ENCODE results near the gene MMP2.

The MMP2 gene

DNA sequence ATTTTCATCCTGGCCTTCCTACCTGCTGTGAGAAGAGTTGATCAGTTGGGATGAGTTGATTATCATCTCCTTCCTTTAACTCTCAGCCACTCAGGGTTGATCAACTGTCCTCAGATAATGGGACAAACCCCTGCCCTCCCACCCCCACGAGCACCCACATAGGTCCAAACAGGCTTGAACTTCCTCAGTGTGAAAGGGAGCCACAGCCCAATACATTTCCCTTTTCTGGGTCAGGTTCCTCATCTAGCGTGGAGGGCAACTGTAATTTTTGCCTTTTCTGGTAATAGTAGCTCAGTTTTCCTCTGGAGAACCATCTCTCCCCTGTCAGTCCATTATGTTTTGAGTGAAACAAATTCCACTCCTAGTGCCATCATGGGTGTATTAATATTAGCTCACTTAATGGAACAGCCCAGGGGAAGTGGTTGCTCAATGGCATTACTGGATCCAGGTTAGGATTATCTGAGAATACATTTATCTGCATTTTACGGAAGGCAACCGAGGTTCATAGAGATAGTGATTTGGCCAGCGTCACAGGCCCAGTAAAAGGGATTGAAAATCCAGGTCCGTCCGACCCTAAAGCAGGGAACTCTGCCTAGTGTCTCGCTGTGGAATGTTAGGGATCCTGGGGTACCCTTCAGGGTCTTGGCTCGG is 29.4 kb downstream of the MMP2 start:
- no peak for TF ChIP-seq CTCF (IDR thresholded peaks at IDR 0.05; ENCODE audit: control insufficient read depth, insufficient read depth, low read depth, low read length, missing control alignments)
- H3K4me3 ChIP-seq (ENCODE audit: control insufficient read depth, low read depth, low read length): no peak overlapping the region
- no peak for DNase-seq (ENCODE audit: low read depth)

DNA sequence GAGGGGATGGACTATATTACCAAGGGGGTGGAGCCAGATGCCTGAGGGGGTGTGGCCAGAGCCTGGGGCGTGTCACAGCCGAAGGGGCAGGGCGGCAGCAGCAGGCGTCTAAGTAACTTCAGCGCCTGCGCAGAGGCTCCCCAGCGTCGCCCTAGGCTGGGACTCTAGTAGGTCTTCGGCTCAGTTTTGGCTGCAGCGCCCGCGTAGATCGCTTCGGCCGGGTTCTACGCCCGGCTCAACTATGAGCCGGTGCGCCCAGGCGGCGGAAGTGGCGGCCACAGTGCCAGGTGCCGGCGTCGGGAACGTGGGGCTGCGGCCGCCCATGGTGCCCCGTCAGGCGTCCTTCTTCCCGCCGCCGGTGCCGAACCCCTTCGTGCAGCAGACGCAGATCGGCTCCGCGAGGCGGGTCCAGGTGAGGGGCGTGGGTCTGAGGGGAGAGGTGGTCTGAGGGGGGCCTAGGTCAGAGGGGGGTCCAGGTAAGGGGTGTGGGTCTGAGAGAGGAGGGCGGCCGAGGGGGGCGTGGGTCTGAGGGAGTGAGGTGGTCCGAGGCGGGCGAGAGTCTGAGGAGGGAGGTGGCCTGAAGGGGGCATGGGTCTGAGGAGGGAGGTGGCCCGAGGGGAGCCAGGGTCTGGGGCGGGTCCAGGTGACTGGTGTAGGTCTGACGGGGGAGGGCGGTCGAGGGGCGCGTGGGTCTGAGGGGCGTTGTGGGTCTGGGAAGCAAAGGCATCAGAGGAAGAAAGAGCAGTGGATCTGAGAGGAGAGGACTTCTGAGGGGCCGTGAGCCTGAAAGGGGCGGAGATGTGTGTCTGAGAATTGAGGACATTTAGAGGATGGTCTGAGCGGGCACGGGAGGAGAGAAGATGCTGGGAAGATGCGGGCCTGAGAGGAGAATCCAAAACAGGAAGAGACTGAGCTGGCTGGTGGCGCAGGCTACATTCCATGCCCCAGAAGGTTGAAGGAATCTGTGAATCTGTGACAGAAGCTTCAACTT is 30.2 kb downstream of the MMP2 start, which contains the start of gene LPCAT2:
TSS of gene LPCAT2 (plus strand) at position 132 of the 991 bp plus-strand sequence. CDS start at position 242, 110 bp downstream.
- H3K4me3 ChIP-seq (ENCODE audit: control insufficient read depth, low read depth, low read length): peak within 1 kb of the TSS; percentile 36
- DNase-seq (ENCODE audit: low read depth): no peak
- no peak for TF ChIP-seq CTCF (IDR thresholded peaks at IDR 0.05; ENCODE audit: control insufficient read depth, insufficient read depth, low read depth, low read length, missing control alignments)

- TF ChIP-seq CTCF (IDR thresholded peaks at IDR 0.05; ENCODE audit: control insufficient read depth, insufficient read depth, low read depth, low read length, missing control alignments): no peak
- no peak overlapping the region for H3K4me3 ChIP-seq (ENCODE audit: control insufficient read depth, low read depth, low read length)
- DNase-seq (ENCODE audit: low read depth): no peak
Measured at GRCh38 chr16:55510185-55510805, 31.3 kb downstream of the MMP2 start.

DNA sequence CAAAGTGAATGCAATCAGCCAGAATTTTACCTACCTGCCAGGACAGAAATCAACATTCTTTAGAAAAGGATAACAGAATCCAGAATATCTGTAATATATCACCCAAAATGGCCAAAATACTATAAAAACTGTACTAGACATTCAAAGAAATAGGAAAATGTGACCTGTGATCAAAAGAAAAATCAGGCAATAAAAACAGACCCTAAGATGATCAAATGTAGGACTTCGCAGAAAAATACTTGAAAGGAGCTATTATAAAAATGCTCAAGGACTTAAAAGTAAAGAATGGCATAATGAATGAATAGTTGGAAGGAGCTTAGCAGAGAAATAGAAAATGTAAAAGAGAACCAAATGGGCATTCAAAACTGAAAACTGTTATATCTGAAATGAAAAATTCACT is 33.9 kb downstream of the MMP2 start:
- no peak for TF ChIP-seq CTCF (IDR thresholded peaks at IDR 0.05; ENCODE audit: control insufficient read depth, insufficient read depth, low read depth, low read length, missing control alignments)
- no peak overlapping the region for H3K4me3 ChIP-seq (ENCODE audit: control insufficient read depth, low read depth, low read length)
- no peak for DNase-seq (ENCODE audit: low read depth)

- no peak overlapping the region for H3K4me3 ChIP-seq (ENCODE audit: control insufficient read depth, low read depth, low read length)
- DNase-seq (ENCODE audit: low read depth): no peak
- peak; percentile 19 for TF ChIP-seq CTCF (IDR thresholded peaks at IDR 0.05; ENCODE audit: control insufficient read depth, insufficient read depth, low read depth, low read length, missing control alignments)
Measured at GRCh38 chr16:55513616-55514015, 34.6 kb downstream of the MMP2 start.

DNA sequence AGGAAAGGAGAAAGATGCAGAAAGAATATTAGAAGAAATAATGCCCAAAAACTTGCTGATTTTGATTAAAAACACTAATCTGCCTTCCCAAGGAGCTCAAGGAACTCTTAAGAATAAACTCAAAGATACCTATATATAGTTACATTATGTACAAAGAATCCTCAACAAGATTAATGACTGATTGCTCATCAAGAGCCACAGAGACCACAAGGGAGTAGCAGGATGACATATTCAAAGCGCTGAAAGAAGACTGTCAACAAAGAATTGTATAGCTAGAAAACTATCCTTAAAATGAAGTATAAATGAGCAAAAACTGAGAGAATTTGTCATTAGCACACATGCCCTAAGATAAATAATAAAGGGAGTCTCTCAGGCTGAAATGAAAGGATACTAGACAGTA is 36.1 kb downstream of the MMP2 start:
- H3K4me3 ChIP-seq (ENCODE audit: control insufficient read depth, low read depth, low read length): no peak overlapping the region
- no peak for TF ChIP-seq CTCF (IDR thresholded peaks at IDR 0.05; ENCODE audit: control insufficient read depth, insufficient read depth, low read depth, low read length, missing control alignments)
- no peak for DNase-seq (ENCODE audit: low read depth)

All from AG09309 (cell line).